GM10248 (cell line): ENCODE data around the gene RAB13.

Experiments
- CTCF ChIA-PET: fragments of 300-600 bp; sonication (Branson Sonifier 250); formaldehyde crosslinking; extraction: SDS; loops from one replicate; lab custom pipeline; 2021; ENCODE audit warnings: antibody characterized with exemption; lab: Yijun Ruan, JAX
- POLR2A ChIA-PET: fragments of 350-650 bp; sonication (Branson Sonifier 250); formaldehyde crosslinking; extraction: SDS; loops from one replicate; lab custom pipeline; 2020; ENCODE audit warnings: antibody characterized with exemption; lab: Yijun Ruan, JAX
- DNase-seq: peaks from one replicate; pipeline ENCODE4 v3.0.0; 2012; ENCODE audit errors: extremely low spot score
- CTCF ChIP-seq: IDR thresholded peaks from 2 replicates; pipeline ENCODE4 v1.5.1; 2012; ENCODE audit warnings: mild to moderate bottlenecking, low read depth; ENCODE audit errors: extremely low read depth, missing control alignments, control extremely low read depth

RAB13 gene

GRCh38 chr1:153968972-153969371 is 17.2 kb downstream of the RAB13 start:
- ChIA-PET CTCF (interaction anchor here (0.7 to 4.6 kb wide), 5 partner anchors 9 to 366 kb away, joined by 3 to 30 read pairs (median 10); partner anchors contain the start of genes JTB and RAB13), POLR2A (interaction anchor here (0.7 to 4.2 kb wide), 3 partner anchors 8 to 179 kb away, joined by 3 to 31 read pairs (median 5); partner anchors contain the start of genes DENND4B and JTB)
- DNase-seq = no peak
- TF ChIP-seq CTCF = no peak

DNA sequence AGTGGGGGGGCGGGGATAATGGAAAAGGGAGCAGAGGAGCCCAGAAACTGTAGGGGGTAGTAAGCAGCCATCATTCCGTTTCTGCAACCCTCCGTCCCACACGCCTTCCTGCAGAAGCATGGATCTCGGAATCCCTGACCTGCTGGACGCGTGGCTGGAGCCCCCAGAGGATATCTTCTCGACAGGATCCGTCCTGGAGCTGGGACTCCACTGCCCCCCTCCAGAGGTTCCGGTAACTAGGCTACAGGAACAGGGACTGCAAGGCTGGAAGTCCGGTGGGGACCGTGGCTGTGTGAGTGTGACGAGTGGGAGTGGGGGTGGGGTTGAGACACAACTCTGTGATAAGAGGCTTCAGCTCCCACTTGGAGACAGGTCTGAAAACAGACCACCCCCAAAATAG is 17.7 kb downstream of the RAB13 start:
- ChIA-PET CTCF (interaction anchor here (0.7 to 4.6 kb wide), 9 partner anchors 9 to 367 kb away, joined by 3 to 30 read pairs (median 9); partner anchors contain the start of genes DENND4B, JTB and RAB13), POLR2A (interaction anchor here (1.0 to 4.2 kb wide), 4 partner anchors 8 to 23 kb away, joined by 3 to 31 read pairs (median 14); partner anchors contain the start of genes DENND4B, JTB and RPS27)
- no peak for DNase-seq
- TF ChIP-seq CTCF = no peak

DNA sequence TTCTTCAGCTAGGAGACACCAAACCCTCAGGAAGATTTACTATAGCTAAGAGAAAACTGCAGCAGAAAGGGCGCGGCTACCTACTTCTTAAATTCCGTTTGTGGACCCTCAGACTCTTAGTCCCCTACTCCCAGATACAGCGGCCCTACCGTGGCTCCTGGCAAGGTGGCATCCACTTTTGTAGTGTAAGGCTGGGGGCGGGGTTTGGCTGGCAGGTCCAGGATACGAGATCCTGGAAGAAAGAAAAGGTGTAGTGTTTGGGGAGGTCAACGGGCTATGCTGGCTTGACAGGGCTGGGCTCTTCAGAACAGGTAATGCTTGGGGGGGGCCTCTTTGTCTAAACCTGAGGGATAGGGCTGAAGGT is 18.2 kb downstream of the RAB13 start:
- no peak for TF ChIP-seq CTCF
- ChIA-PET POLR2A (interaction anchor here (0.5 to 4.2 kb wide), 8 partner anchors 9 to 304 kb away, joined by 3 to 31 read pairs (median 4); partner anchors contain the start of genes CRTC2, JTB and RPS27), CTCF (interaction anchor here (0.9 to 4.6 kb wide), 13 partner anchors 9 to 291 kb away, joined by 3 to 30 read pairs (median 5); partner anchors contain the start of genes CRTC2, DENND4B, JTB and RAB13)
- no peak for DNase-seq

DNA sequence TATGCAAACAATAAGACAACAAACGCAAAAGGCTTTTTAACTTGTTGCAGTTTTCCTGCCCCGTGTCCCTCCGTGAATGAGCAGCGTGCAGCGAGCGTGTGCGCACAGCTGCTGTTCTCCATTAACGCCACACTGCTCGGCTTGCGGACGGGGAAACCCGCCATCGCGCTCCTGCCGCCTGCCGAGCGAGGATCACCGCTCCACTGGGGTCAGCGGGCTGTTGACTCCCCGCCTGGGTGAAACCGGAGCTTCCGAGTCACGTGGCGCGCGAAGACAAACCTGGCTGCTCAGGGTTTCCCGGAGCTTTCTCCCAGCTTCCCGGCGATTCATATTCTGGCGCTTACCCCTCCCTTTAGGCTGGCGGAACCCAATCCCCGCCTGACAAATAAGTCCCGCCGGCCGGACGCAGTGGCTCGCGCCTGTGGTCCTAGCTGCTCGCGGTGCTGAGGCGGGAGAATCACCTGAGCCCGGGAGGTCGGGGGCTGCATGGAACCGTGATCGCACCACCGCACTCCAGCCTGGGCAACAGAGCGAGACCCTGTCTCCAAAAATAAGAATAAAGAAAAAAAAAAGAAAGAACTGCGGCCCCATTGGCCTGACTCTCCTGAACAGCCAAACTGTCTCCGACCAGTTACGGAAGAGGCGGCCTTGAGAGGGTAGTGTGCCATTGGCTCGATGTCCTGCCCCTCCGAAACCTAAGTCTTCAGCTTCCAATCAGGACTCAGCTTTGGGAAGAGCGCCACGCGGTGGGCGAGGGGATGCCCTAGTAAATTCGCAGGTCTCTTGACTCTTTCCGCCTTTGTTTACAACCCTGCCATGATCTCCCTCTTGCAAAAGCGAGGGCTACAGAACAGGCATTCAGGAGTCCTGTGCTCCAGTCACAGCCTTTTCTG is 18.8 kb downstream of the RAB13 start, which contains the start of gene CREB3L4:
CREB3L4 (plus strand) TSS at position 796 of the 893 bp plus-strand sequence. CDS start 624 bp downstream, outside the sequence.
- peak; percentile 91 for DNase-seq
- TF ChIP-seq CTCF = peak; percentile 59
- ChIA-PET POLR2A (interaction anchor here (0.5 to 4.2 kb wide), 10 partner anchors 9 to 303 kb away, joined by 3 to 31 read pairs (median 4); partner anchors contain the start of genes CRTC2, DENND4B, JTB and RPS27), CTCF (interaction anchor here (0.7 to 4.6 kb wide), 15 partner anchors 9 to 290 kb away, joined by 3 to 30 read pairs (median 5); partner anchors contain the start of genes CRTC2, DENND4B, JTB and RAB13)

DNA sequence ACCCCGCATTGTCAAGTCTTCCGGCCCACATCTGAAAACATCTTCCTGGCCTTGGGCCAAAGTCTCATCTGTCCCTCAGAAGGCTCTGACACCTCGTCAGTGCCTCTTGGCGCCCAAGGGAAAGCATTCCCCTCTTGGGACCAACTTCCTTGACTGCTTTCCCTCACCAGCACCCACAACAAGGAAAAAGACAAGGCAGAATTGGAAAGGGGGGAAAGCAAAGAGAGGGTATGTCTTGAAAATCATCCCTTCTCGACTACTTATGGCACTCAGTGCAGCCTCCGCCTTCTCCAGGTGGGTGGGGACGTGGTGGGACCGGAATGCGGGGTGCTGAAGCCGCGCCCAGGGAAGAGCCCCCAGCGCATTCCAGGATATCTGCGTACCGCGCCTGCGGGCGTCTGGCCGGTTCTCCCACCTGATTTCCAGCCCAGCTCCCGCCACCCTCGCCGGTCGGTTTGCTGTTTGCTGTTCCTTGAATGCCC is 22.2 kb downstream of the RAB13 start:
- ChIA-PET CTCF (interaction anchor here (0.7 to 4.3 kb wide), 10 partner anchors 9 to 611 kb away, joined by 3 to 23 read pairs (median 4); partner anchors contain the start of genes DENND4B, JTB, RAB13 and RPS27), POLR2A (interaction anchor here (1.5 to 2.1 kb wide), 4 partner anchors 11 to 27 kb away, joined by 4 to 14 read pairs (median 5); partner anchors contain the start of genes JTB and RPS27)
- no peak for TF ChIP-seq CTCF
- DNase-seq = no peak
